Measurements from ENCODE around the gene CERS2. TPM values are rescaled to one million over a fixed set of nuclear protein-coding genes. Genes with fewer than 3 reads are reported as not detected.
A peak's percentile ranks its signal among the peaks of the same experiment; 100 is the strongest.

Gene CERS2
- total and polyA plus RNA-seq, 2 of the 13 experiments (the other 11 are each of a cell fraction or from before 2014, with no cell fraction given) = 269 to 298 TPM

- TF ChIP-seq, protein P1, sequence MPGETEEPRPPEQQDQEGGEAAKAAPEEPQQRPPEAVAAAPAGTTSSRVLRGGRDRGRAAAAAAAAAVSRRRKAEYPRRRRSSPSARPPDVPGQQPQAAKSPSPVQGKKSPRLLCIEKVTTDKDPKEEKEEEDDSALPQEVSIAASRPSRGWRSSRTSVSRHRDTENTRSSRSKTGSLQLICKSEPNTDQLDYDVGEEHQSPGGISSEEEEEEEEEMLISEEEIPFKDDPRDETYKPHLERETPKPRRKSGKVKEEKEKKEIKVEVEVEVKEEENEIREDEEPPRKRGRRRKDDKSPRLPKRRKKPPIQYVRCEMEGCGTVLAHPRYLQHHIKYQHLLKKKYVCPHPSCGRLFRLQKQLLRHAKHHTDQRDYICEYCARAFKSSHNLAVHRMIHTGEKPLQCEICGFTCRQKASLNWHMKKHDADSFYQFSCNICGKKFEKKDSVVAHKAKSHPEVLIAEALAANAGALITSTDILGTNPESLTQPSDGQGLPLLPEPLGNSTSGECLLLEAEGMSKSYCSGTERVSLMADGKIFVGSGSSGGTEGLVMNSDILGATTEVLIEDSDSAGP (CRISPR knock-in tag; IDR thresholded peaks at IDR 0.05; ENCODE audit: borderline replicate concordance) = peak; percentile 61; the same call in 1 of the 2 replicates
- TF ChIP-seq HHEX (CRISPR knock-in tag; IDR thresholded peaks at IDR 0.05) (no peak), ZNF780A (CRISPR knock-in tag; IDR thresholded peaks at IDR 0.05) (no peak), EZH2 (conservative IDR thresholded peaks at IDR 0.05; ENCODE audit: low read depth, low read length) (no peak), MBD4 (IDR thresholded peaks at IDR 0.05; ENCODE audit: borderline replicate concordance, low read length) (no peak), ZNF580 (CRISPR knock-in tag; IDR thresholded peaks at IDR 0.05; ENCODE audit: borderline replicate concordance, low read depth) (no peak), SP4 (CRISPR knock-in tag; IDR thresholded peaks at IDR 0.05) (peak; percentile 51; the same call in 1 of the 2 replicates), SMARCE1 (IDR thresholded peaks at IDR 0.05; ENCODE audit: borderline replicate concordance) (no peak), ZNF775 (CRISPR knock-in tag; IDR thresholded peaks at IDR 0.05; ENCODE audit: borderline replicate concordance) (no peak), FOXC1 (CRISPR knock-in tag; IDR thresholded peaks at IDR 0.05; ENCODE audit: borderline replicate concordance) (peak; percentile 73; the same call in 1 of the 2 replicates), HMG20A (CRISPR knock-in tag; IDR thresholded peaks at IDR 0.05; ENCODE audit: borderline replicate concordance) (peak; percentile 15; the same call in 1 of the 2 replicates), GATAD1 (CRISPR knock-in tag; IDR thresholded peaks at IDR 0.05) (peak; percentile 95), ZNF121 (CRISPR knock-in tag; IDR thresholded peaks at IDR 0.05) (no peak), ELF4 (CRISPR knock-in tag; IDR thresholded peaks at IDR 0.05; ENCODE audit: borderline replicate concordance) (peak; percentile 92), HMGXB4 (CRISPR knock-in tag; IDR thresholded peaks at IDR 0.05; ENCODE audit: borderline replicate concordance in 1 of 2, low read depth in 1 of 2) (peak; percentile 50 to 73; a peak in 3 of 4 replicates), ZNF616 (CRISPR knock-in tag; IDR thresholded peaks at IDR 0.05; ENCODE audit: low read depth) (no peak), RXRB (CRISPR knock-in tag; IDR thresholded peaks at IDR 0.05; ENCODE audit: borderline replicate concordance) (0 out of 2 replicates have a peak, but pooled peaks have one; percentile 46), PRMT3 (CRISPR knock-in tag; IDR thresholded peaks at IDR 0.05; ENCODE audit: borderline replicate concordance, low read depth) (no peak), SP2 (CRISPR knock-in tag; IDR thresholded peaks at IDR 0.05) (no peak), TBX3 (IDR thresholded peaks at IDR 0.05; ENCODE audit: borderline replicate concordance) (peak; percentile 71; the same call in 1 of the 2 replicates), GABPB1 (CRISPR knock-in tag; IDR thresholded peaks at IDR 0.05) (peak; percentile 96)
- TF ChIP-seq, protein P2, sequence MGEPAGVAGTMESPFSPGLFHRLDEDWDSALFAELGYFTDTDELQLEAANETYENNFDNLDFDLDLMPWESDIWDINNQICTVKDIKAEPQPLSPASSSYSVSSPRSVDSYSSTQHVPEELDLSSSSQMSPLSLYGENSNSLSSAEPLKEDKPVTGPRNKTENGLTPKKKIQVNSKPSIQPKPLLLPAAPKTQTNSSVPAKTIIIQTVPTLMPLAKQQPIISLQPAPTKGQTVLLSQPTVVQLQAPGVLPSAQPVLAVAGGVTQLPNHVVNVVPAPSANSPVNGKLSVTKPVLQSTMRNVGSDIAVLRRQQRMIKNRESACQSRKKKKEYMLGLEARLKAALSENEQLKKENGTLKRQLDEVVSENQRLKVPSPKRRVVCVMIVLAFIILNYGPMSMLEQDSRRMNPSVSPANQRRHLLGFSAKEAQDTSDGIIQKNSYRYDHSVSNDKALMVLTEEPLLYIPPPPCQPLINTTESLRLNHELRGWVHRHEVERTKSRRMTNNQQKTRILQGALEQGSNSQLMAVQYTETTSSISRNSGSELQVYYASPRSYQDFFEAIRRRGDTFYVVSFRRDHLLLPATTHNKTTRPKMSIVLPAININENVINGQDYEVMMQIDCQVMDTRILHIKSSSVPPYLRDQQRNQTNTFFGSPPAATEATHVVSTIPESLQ (CRISPR knock-in tag; conservative IDR thresholded peaks at IDR 0.05) = no peak; the same call in 1 of the 2 replicates
- TF ChIP-seq, protein P3, sequence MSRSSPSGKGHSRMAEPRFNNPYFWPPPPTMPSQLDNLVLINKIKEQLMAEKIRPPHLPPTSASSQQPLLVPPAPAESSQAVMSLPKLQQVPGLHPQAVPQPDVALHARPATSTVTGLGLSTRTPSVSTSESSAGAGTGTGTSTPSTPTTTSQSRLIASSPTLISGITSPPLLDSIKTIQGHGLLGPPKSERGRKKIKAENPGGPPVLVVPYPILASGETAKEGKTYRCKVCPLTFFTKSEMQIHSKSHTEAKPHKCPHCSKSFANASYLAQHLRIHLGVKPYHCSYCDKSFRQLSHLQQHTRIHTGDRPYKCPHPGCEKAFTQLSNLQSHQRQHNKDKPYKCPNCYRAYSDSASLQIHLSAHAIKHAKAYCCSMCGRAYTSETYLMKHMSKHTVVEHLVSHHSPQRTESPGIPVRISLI (CRISPR knock-in tag; IDR thresholded peaks at IDR 0.05; ENCODE audit: borderline replicate concordance) = no peak; the same call in 1 of the 2 replicates
These were observed 48.4 kb downstream of the CERS2 start, which contains the start of gene SETDB1 (continued) for GRCh38 chr1:150926097-150926741.
